HL-60/S4 (cell line): ENCODE measurements around the gene NUFIP1.
"Not testable (repeated sequence)": the region's sequence is repeated elsewhere in the genome, so short reads cannot be mapped to it uniquely, and the experiment has no call there.

Experiments used
- in situ Hi-C: fragments of 300-500 bp; cut with MboI; formaldehyde crosslinking; loops from 2 replicates; pipeline ENCODE4 v1.14.3; 2022; ENCODE audit warnings: low sequenced_read_pairs

Gene NUFIP1

DNA sequence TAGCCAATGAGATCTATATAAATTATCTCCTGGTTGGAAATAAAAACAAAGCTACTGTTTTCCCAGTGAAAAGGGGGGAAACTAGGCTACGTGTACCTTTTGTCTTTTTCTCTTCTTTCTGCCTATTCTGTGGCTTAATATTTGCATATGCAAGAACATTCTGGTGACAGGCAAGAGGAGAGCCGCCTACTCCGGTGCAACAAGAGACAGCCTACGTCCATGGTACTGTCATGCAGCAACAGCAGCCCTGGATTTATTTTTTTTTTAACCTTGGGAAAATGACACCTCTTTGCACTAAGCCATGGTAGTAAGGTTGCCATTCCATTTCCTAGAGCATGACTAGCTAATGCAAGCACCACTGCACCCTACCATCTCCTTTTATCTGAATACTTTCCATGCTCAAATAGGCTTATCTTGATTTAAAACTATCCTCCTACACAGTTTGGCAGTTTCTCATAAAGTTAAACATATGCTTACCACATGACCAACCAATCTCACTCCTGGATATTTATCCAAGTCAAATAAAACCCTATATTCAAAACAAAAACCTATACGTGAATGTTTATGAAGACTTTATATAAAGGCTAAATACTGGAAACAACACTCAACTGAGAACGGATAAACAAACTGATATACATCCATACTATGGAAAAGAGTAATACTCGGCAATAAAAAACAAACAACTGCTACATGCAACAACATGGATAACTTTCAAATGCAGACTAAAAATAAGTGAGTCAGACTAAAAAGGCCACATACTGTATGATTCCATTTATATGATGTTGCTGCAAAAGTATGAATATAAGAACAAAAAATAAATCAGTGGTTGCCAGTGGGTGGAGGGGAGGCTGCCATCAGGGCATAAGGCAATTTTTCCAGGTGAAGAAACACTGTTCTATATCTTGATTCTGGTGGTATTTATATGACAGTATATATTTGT is 17.3 kb downstream of the NUFIP1 start:
- in situ Hi-C loops = loop anchor here (25.0 kb wide), 1 partner anchor 485 kb away; no protein-coding TSS in a partner anchor

DNA sequence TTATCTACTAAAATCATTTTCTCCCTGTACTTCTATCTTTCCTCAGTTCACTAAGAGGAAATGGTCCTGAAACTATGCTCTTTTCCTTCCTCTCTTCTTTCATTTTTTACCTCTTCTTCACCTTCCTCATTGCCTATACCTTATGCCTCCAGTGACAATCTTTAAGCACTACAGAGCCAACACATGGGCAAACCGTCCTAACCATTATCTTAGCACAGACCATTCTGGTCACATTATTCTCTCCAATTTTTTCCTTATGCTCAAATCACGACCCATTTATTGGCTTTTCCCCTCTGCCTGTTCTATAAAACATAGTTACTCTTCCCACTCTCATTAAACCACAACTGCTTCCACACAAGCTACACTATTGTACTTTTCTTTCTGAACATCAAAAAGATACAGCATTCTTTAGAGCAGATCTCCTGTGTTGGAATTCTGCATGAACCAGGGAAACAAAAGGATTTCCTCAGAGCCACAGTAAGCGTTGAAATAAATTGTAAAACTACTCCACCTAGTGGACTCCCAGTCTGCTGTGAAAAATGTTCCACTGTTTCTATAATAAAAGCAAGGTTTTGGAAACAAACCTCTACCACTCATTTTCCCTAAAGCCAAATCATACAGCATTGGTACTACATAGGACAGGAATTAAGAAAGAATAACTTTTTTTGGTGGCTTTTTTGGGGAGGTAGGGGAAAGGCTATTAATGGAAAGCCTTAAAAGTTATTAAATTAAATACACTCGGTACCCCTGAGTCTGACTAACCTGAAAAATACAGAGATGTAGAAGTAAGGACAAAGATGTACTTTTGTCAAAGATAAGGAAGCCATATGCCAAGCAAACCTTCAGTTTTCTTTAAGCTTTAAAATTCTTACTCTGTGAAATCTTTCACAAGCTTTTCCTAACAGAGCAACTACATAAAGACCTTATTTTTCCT is 19.5 kb downstream of the NUFIP1 start:
- in situ Hi-C loops = loop anchor here (25.0 kb wide), 1 partner anchor 483 kb away; no protein-coding TSS in a partner anchor

DNA sequence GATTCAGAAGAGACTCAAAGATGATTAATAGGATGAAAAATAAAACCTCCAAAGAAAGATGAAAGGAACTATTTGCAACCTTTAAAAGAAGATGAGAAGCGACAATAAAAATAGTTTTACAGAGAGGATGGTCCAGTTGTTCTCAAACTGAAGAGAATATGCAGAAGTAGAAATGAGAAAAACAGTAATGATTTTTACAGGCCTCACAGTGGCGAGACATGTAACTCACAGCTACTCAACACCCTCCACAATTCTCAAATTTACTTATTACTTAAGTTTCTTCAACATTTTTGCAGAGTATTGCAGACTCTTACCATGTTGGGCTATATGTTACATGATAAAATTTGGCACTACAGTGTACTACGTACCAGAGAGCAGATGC is 20.8 kb downstream of the NUFIP1 start:
- in situ Hi-C loops = loop anchor here (25.0 kb wide), 1 partner anchor 481 kb away; no protein-coding TSS in a partner anchor

DNA sequence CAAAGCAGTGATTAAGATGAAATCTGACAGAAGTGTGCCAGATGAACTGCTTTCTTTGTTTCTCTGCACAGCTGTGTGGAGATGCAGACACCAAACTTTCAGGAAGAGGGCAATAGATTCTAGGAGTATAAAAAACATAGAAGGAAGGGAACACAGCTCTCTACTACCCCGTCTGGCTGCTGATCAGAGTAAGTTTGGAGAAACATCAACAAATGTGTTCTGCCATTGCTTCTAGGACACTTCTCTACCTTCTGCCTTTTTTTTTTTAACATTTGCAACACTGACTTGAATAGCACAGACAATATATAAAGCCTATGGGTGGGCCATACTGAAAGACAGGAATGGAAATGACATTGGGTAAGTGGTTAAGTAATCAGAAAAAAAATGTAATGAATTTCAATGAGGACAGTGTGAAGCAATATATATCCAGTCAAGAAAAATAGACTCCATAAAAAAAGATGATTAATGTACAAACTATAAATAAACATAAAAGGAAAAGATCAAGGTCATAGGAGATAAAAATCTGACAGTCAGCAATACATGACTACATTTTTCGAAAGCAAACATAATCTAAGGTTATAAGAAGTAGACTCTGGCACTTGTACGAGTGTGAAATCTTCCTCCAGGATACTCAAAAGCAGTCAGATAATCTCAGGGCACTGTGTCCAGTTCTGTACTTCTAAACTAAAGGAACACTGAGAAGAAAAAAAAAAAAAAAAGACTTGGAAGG is 21.4 kb downstream of the NUFIP1 start:
- in situ Hi-C loops = loop anchor here (25.0 kb wide), 1 partner anchor 481 kb away; no protein-coding TSS in a partner anchor

DNA sequence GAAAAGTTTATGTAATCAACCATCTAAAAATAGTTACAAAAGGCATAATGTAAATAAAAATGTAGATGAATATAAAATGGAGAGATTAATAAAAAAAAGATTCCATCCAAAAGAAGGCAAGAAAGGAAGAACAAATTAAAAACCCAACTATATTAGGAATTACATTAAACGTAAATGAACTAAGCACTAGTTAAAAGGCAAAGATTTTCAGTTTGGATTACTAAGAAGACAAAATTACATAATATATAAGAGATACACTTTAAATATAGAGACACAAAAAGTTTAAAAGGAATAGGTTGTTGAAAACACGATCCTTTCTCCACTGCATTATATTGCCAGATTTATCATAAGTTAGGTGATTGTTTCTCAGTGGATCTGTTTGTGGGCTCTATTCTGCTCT is 27.3 kb downstream of the NUFIP1 start:
- in situ Hi-C loops = loop anchor here (25.0 kb wide), 1 partner anchor 475 kb away; no protein-coding TSS in a partner anchor

DNA sequence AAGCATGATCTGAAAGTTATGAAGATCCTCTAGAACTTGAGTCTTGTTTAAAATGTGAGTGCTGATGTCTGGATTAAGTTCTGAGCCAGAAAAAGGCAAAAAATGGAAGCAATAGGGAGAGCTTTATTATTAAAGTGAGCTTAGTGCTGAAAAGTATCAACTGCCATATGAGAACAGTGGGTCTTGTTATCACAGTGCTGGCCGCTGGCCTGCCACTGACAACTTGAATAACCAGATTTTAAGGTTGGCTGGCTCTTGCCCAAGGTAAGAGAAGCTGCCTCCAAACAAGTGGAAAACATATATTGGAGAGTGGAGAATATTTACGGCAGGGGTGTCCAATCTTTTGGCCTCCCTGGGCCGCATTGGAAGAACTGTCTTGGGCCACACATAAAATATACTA is 33.9 kb downstream of the NUFIP1 start:
- in situ Hi-C loops = loop anchor here (25.0 kb wide), 1 partner anchor 468 kb away; no protein-coding TSS in a partner anchor

DNA sequence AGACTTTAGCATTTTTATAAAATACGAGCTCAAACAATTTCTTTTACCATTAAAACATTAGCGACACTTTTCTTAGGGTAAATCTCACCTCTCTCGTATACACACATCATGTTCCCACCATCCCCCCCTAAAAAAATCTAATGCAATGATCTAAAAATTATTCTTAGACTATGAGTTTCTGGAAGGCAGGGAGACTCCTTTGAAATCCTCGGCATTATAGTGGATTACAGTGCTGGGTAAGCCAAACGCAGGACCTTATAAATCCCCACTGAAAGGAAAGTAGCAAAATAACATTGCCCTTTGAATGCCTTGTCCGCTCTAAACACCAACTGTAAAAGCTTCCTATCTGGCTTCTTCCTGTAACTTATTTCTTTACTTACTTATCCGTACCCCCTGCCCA is 35.0 kb downstream of the NUFIP1 start:
- in situ Hi-C loops = loop anchor here (25.0 kb wide), 1 partner anchor 467 kb away; no protein-coding TSS in a partner anchor

DNA sequence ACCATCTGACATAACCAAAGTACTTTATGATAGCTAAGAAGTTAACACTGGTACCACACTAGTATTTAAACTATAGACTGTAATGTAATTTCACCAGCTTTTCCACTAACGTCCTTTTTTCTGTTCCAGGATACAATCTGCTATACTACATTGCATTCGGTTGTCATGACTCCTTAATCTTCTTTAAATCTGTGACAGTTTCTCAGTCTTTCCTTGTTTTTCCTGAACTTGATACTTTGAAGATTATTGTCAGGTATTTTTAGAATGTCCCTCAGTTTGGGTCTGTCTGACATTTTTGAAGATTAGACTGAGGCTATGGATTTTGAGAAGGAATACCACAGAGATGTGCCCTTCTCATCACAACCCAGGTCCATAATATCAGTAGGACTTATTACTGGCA is 36.6 kb downstream of the NUFIP1 start:
- in situ Hi-C loops = loop anchor here (25.0 kb wide), 1 partner anchor 465 kb away; no protein-coding TSS in a partner anchor

DNA sequence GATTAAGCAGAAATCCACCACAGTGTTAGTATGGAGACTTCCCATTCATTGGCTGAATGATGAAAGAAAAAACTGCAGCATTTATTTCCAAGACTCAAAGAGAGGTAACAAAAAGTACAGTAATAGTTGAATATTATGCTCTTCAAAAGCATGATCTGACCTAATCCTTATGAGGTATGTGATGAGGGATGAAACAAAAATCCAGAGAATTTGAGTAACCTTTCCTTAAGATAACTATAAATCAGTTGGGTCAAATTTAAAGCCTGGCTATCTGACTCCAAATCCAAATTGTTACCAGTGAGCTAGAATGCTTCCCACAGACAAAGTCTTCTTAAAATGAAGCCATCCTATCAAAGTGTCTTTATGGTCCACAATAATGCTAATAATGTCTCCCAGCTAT is 38.1 kb downstream of the NUFIP1 start:
- in situ Hi-C loops = loop anchor here (25.0 kb wide), 1 partner anchor 464 kb away; no protein-coding TSS in a partner anchor

DNA sequence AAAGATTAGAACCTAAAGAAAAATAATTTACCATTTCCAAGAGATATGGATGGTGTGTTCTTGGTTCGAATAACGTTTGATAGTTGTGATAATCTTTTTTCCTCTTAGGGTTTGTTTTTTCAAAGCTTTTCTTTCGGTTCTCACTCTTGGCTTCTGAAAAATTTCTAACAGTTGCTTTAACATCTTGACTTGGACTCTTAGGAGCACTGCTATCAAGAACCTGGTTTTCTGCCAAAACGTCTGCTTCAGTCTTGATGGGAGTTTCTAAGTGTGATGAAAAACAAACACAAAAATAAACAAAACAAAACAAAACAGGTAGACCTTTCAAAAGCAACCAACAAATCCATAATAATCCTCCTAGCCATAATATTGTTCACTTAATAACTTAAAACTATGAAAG is 45.9 kb downstream of the NUFIP1 start:
- in situ Hi-C loops = not testable (repeated sequence)

DNA sequence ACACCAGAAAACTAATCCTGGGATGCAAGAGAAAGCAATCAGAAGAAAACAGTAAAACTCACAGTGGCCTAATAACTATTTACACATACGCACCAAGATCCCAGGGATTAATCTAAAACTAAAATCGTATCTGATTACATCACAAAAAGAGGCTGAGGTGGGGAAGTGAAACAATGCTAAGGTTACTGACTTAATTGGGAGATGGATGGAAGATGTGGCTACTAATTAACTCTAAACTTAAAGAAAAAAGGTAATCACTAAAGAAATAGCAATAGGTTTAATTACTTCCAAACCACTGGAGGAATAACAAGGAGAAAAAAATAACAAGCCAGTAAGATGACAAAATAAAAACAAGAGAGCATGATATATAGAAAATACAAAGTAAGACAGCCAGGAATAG is 50.4 kb downstream of the NUFIP1 start:
- in situ Hi-C loops = no loop called here

DNA sequence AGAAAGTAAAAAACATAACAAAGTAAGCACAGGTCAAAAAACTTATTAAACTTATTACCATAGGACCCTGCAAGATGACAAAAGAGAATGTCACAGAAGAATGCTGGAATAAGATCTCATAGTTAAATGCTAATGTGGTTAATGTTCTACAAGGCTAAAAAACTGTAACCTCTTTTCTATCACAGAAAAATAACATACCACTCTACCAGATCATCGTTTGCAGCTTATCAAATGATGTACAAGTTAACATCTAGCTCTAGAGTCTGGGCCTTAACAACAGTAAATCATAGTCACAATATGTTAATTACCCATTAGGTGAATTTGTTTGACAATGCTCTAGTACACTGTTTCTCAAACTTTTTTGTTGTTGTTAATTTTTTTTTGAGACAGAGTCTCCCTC is 53.0 kb downstream of the NUFIP1 start:
- in situ Hi-C loops = no loop called here

DNA sequence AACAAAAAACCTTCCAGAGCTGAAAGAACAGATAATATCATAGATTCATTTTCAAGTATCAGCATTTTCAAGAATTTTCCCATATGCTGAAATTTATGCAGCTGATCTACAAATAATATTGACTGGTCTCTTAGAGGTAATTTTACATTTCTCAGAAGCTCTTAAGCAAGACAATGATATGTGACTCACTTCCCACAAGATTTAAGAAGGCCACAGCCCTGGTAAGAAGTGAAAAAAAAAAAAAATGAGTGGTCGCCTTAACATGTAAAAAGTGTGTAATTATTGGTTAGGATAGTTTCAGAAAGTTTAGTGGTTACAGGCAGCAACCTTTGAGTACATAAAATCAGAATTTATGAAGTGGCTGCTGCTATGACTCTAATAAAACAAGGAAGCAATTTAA is 54.5 kb downstream of the NUFIP1 start:
- in situ Hi-C loops = no loop called here

DNA sequence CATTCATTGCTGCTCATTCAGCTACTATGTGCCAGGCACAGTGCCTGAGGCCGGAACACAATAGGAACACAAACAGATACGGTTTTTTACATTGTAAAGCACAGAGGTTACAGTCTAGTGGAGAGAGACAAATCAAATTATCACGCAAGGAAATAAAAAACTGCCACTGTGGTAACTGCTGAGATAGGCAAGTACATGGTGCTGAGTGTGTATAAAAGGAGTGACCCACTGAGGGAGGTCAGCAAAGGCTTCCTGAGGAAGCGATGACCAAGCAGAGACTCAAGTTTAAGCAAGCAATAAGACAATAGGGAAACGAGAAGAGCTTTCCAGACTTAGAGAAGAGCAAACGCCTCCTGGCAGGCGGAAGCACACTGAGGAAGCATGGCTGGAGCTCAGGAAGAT is 56.4 kb downstream of the NUFIP1 start:
- in situ Hi-C loops = no loop called here

DNA sequence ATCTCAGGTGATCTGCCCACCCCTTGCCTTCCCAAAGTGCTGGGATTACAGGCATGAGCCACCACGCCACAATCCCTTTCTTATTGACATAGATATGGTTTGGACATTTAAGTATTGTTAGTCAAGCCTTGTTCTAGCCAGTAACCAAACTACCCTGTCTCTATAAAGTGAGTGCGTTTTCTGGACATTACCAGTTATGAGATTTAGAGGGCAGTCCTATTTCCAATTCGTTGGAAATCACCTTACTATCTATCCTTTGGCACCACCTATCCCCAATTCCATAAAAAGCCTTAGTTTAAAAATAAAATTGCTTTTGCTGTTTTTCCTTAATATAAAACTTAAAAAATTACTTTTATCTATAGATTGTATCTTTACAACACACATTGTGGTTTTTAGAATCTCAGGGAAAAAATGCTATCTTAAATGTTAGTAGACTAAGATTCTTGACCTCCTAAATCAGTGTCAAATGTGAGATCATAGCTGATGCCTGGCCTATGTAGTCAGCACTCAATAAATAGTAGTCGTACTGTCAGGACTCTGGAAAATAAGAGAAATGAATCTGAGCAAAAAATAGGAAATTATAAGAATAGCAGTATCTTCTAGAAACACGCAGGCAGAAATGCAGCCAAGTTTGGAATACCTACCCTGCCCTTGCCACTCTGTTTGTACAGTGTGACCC is 57.0 kb downstream of the NUFIP1 start:
- in situ Hi-C loops = no loop called here

DNA sequence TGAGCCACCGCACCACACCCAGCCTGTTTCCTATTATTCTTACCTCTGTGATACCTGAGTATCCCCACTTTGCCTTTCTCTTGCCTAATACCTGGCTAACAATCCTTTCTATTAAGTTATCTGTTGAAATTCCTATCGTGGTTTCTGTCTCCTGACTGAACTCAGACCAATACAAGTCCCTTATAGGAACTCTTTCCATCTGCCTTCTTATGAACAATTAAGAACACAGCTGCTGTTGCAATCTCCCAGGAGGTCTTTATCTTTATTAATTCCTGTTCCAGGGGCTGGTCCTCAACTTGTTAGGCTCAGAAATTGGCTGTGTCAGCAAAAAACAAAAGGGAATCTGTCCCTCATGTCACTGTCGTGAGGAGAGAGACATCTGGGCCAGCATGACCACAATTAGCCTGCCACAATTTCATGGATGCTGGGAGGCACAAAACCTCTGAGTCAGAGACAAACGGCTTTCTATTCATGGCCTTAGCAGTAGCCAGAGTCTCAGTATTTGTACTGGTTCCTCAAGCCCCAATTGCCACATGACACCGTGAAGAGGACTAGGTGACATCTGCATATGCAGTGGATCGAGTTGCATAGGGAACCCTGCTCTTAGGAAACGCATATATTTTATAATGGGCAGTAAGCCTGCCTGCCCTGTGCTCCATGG is 58.2 kb downstream of the NUFIP1 start:
- in situ Hi-C loops = no loop called here

DNA sequence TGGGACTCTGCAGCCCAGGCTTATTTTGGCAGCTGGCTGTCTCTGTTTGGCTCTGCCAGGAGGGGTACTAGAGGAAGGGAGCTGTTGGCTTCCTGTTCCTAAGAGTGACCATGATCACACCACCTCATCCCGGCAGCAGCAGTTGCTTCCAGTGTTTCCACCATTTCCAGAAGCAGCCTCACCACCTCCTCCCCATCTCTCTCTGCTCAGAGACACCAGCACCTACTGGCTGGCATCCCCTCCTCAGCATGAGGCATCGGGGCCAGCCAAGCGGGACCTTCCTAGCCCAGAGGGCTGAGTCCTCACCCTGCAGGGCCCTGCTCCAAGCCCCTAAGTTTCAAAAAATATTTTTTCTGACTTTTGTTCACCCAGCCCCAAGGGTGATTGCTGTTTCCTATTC is 59.0 kb downstream of the NUFIP1 start:
- in situ Hi-C loops = no loop called here

DNA sequence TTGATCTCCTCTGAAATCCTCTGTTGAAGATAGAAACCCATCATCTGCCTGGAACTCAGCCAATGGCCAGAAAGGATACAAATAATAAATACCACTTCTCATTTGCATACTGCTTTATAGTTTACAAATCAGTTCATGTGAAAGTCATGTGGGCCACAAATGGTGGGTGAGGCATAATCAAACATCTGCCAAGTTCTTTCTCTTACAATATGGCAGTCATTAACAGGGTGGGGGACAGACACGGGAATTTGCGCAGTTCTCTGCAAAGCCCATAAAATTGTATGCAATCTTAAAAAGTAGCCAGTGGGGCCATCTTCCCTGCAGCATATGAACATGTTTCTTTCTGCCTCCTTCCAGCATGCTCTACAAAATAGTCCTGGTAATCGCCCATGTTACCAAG is 59.6 kb downstream of the NUFIP1 start:
- in situ Hi-C loops = no loop called here

DNA sequence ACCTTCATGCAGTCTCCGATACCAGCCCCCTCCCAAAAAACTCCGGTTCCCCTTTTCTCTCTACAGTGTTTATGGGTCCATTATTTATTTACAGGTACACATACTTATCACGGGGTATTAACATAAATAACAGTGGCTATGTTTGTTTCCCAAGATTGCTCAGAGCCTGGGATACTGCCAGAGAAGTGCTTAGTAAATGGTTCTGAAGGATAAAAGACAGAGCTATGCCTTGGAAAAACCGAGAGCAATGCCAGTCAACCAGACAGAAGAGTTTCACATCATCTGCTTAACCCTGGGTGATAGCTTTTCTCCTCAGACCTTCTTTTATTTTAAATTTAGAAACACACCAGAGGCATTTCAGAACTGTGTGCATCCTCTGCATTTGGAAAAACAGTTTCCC is 61.3 kb downstream of the NUFIP1 start:
- in situ Hi-C loops = no loop called here
